ENCODE results near the gene SLX4.

Gene SLX4

GRCh38 chr16:3582276-3583165 is 28.9 kb downstream of the SLX4 start:
- Histone ChIP-seq H3K27me3 (ENCODE audit: insufficient read depth, poor library complexity, severe bottlenecking) (no peaks in the 10 kb centered on the region), H3K27ac (replicated peaks) (no peak overlapping the region), H3K4me3 (replicated peaks; ENCODE audit: insufficient read depth, low read length) (no peak overlapping the region)
- peak in 1 of 2 experiments; percentile 22 for DNase-seq (ENCODE audit: low read depth in 1 of 2, low spot score in 1 of 2)
- TF ChIP-seq SPI1 (IDR thresholded peaks at IDR 0.05; ENCODE audit: borderline replicate concordance, low read depth) (no peak), REST (IDR thresholded peaks at IDR 0.05; ENCODE audit: insufficient replicate concordance, low read depth) (no peak), POLR2AphosphoS5 (IDR thresholded peaks at IDR 0.05; ENCODE audit: low read depth) (no peak), GABPA (IDR thresholded peaks at IDR 0.05; ENCODE audit: low read depth) (no peak)
- TF ChIP-seq, protein P1, sequence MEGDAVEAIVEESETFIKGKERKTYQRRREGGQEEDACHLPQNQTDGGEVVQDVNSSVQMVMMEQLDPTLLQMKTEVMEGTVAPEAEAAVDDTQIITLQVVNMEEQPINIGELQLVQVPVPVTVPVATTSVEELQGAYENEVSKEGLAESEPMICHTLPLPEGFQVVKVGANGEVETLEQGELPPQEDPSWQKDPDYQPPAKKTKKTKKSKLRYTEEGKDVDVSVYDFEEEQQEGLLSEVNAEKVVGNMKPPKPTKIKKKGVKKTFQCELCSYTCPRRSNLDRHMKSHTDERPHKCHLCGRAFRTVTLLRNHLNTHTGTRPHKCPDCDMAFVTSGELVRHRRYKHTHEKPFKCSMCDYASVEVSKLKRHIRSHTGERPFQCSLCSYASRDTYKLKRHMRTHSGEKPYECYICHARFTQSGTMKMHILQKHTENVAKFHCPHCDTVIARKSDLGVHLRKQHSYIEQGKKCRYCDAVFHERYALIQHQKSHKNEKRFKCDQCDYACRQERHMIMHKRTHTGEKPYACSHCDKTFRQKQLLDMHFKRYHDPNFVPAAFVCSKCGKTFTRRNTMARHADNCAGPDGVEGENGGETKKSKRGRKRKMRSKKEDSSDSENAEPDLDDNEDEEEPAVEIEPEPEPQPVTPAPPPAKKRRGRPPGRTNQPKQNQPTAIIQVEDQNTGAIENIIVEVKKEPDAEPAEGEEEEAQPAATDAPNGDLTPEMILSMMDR (IDR thresholded peaks at IDR 0.05; ENCODE audit: insufficient read depth, low read length) = no peak

- H3K27ac ChIP-seq (replicated peaks) = no peak overlapping the region
- no peaks in the 10 kb centered on the region for H3K27me3 ChIP-seq (ENCODE audit: insufficient read depth, poor library complexity, severe bottlenecking)
- TF ChIP-seq POLR2AphosphoS5 (IDR thresholded peaks at IDR 0.05; ENCODE audit: low read depth) (no peak), REST (IDR thresholded peaks at IDR 0.05; ENCODE audit: insufficient replicate concordance, low read depth) (no peak), GABPA (IDR thresholded peaks at IDR 0.05; ENCODE audit: low read depth) (no peak), SPI1 (IDR thresholded peaks at IDR 0.05; ENCODE audit: borderline replicate concordance, low read depth) (no peak)
- TF ChIP-seq, protein P1 (IDR thresholded peaks at IDR 0.05; ENCODE audit: insufficient read depth, low read length) = no peak
These were observed 30.0 kb downstream of the SLX4 start for GRCh38 chr16:3581392-3581791.

DNA sequence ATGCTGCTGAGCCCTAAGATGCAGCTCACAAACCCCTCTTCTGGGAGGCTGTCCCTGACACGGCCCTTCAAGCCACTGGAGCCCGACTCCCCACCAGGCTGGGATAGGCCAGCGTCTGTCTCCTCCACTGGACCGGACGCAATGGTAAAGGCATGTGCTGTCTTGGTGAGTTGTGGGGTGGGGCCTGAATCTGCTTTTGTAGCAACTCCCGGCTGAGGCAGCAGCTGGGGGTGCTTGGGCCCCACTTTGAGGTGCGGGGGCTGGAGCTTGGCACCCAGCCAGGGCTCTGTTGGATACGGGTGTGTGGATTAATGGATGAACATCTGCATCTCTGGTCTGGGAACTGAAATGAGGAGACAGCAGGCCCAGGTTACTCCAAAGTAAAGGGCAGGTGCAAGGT is 30.7 kb downstream of the SLX4 start:
- no peak for TF ChIP-seq SPI1 (IDR thresholded peaks at IDR 0.05; ENCODE audit: borderline replicate concordance, low read depth)
- TF ChIP-seq, protein P1 (IDR thresholded peaks at IDR 0.05; ENCODE audit: insufficient read depth, low read length) = no peak
- TF ChIP-seq GABPA (IDR thresholded peaks at IDR 0.05; ENCODE audit: low read depth) = no peak
- no peak for TF ChIP-seq REST (IDR thresholded peaks at IDR 0.05; ENCODE audit: insufficient replicate concordance, low read depth)
- no peak for TF ChIP-seq POLR2AphosphoS5 (IDR thresholded peaks at IDR 0.05; ENCODE audit: low read depth)
- Histone ChIP-seq H3K27me3 (ENCODE audit: insufficient read depth, poor library complexity, severe bottlenecking) (no peaks in the 10 kb centered on the region), H3K27ac (replicated peaks) (no peak overlapping the region), H3K4me3 (replicated peaks; ENCODE audit: insufficient read depth, low read length) (no peak overlapping the region)
- no peak for DNase-seq (ENCODE audit: low read depth in 1 of 2, low spot score in 1 of 2)

More at GRCh38 chr16:3581392-3581791, 30.0 kb downstream of the SLX4 start:
- no peak overlapping the region for H3K4me3 ChIP-seq (replicated peaks; ENCODE audit: insufficient read depth, low read length)
- DNase-seq (ENCODE audit: low read depth in 1 of 2, low spot score in 1 of 2) = no peak

Data from HL-60 (cell line).